Vagina (tissue), 2 donors: Measurements from ENCODE around the gene SLC2A10.

ENCODE experiments used
- CTCF ChIP-seq, 3 experiments: fragments of 450-650 bp in 2 of 3; fragments of 200-600 bp in 1 of 3; sonication (generic) in 1 of 3; IDR thresholded peaks; one replicate each; pipeline ENCODE4 v1.5.1; 2017 to 2019; ENCODE audit warnings: antibody characterized with exemption in 3 of 3, mild to moderate bottlenecking in 2 of 3, moderate library complexity in 2 of 3
- POLR2A ChIP-seq, 2 donors: fragments of 450-650 bp; IDR thresholded peaks; one replicate each; pipeline ENCODE4 v1.6.1; 2017; ENCODE audit warnings: antibody characterized with exemption in 2 of 2, mild to moderate bottlenecking in 2 of 2, moderate library complexity in 2 of 2
- POLR2AphosphoS5 ChIP-seq, 2 donors: sonication (generic); formaldehyde crosslinking; IDR thresholded peaks; one replicate each; pipeline ENCODE4 v1.9.0; 2017; ENCODE audit warnings: antibody characterized with exemption in 2 of 2, mild to moderate bottlenecking in 2 of 2, low read depth in 1 of 2; ENCODE audit not compliant: insufficient read depth in 1 of 2

GRCh38 chr20:46703435-46703834, 6.0 kb upstream of the SLC2A10 start:
- TF ChIP-seq CTCF (IDR thresholded peaks at IDR 0.05) (no peak), POLR2A (IDR thresholded peaks at IDR 0.05) (no peak), POLR2AphosphoS5 (IDR thresholded peaks at IDR 0.05; ENCODE audit: insufficient read depth in 1 of 2, low read depth in 1 of 2) (no peak)
